ENCODE data around the gene PTPN3. TPM values are rescaled to one million over a fixed set of nuclear protein-coding genes. Genes with fewer than 3 reads are reported as not detected.
A peak's percentile ranks its signal among the peaks of the same experiment; 100 is the strongest.

The PTPN3 gene
- total RNA-seq, 2 experiments from 2014 or later, result 0.02 to 0.27 TPM

DNA sequence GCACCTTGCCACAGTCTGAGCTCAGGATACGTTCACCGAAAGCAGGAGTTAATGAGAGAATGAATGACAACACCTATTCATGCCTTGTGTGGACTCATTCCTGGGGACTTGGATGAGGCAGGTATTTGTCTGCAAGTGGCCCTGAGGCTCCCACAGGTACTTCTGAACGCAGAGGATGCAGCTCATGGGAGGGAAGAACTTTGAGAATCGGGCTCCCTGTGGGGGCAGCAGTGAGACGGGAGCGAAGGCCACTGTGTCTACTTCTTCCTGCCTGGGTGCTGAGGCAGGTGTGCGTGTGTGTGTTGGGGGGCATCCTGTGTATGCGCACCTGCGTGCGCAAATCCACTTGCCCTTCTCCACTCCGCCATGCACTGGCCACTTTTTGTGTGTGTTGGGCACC, 42.2 kb downstream of the PTPN3 start:
- DNase-seq, result no peak
- CTCF ChIA-PET, result interaction anchor here (0.9 to 1.2 kb wide), 2 partner anchors 14 to 15 kb away, joined by 3 to 4 read pairs; no protein-coding TSS in a partner anchor
- H3K36me3 Mint-ChIP-seq (ENCODE audit: low read depth), result no peaks in the 10 kb centered on the region
- H3K27me3 Mint-ChIP-seq (ENCODE audit: low read depth), result peaks cover 25% of the 10 kb centered on the region
- no peak overlapping the region for H3K4me3 Mint-ChIP-seq
- intact Hi-C loops (cut with micrococcal nuclease), result no loop called here
- no peaks in the 10 kb centered on the region for H3K9me3 Mint-ChIP-seq
- H3K27ac Mint-ChIP-seq, result no peak overlapping the region
- H3K4me1 Mint-ChIP-seq (ENCODE audit: low read depth), result no peaks in the 10 kb centered on the region

DNA sequence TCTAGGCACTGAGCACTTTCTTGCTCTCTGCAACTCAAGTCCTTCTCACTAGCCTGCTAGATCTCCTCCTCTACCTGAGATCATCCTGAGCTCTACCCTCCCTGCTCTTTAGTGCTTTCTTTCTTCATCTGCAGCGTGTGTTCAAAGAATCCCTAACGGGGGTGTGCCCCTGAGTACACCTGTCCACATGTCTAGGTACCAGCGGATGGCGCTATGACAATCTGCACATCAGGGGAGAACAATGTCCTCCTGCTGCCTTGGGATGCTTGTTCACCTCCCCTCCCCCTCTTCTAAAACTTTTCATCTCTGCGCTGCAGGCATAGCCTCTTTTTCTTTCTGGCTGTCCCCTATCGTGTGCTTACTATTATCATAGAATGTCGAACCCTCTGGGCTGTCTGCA, 42.7 kb downstream of the PTPN3 start:
- CTCF ChIA-PET, result interaction anchor here (0.9 to 1.2 kb wide), 2 partner anchors 15 kb away, joined by 3 to 4 read pairs; no protein-coding TSS in a partner anchor
- DNase-seq, result no peak
- H3K4me3 Mint-ChIP-seq, result no peak overlapping the region
- H3K9me3 Mint-ChIP-seq, result no peaks in the 10 kb centered on the region
- H3K4me1 Mint-ChIP-seq (ENCODE audit: low read depth), result no peaks in the 10 kb centered on the region
- no peaks in the 10 kb centered on the region for H3K36me3 Mint-ChIP-seq (ENCODE audit: low read depth)
- peaks cover 20% of the 10 kb centered on the region for H3K27me3 Mint-ChIP-seq (ENCODE audit: low read depth)
- no peak overlapping the region for H3K27ac Mint-ChIP-seq
- intact Hi-C loops (cut with micrococcal nuclease), result no loop called here

DNA sequence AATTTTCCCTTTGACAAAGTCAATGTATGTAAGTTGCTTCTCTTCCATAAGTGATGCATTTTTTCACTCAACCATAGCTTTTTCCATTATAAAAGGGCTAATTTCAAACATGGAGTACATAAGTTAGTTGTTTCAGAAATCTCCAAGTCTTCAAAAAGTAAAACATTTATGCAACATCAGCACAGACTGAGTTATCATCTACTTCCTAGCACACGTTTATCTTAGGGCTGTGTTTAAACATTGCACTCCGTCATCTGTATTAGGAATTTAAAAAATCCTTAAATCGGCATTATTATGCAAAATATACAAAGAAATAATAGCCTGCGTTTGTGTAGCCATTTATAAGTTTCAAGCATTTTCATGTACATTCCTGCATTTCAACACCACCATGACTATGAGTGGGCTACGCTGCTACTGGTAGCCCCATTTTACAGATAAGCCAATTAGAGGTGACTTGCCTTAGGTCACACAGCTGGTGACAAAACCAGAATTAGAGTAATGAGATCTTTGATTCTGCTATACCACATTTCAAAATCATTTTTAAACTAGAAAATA, 43.4 kb downstream of the PTPN3 start:
- intact Hi-C loops (cut with micrococcal nuclease), result no loop called here
- no peak overlapping the region for H3K27ac Mint-ChIP-seq
- no peaks in the 10 kb centered on the region for H3K36me3 Mint-ChIP-seq (ENCODE audit: low read depth)
- H3K4me3 Mint-ChIP-seq, result no peak overlapping the region
- DNase-seq, result no peak
- H3K9me3 Mint-ChIP-seq, result no peaks in the 10 kb centered on the region
- H3K27me3 Mint-ChIP-seq (ENCODE audit: low read depth), result peaks cover 15% of the 10 kb centered on the region
- CTCF ChIA-PET, result interaction anchor here (0.6 to 1.2 kb wide), 3 partner anchors 15 to 364 kb away, joined by 3 to 4 read pairs (median 3); no protein-coding TSS in a partner anchor
- H3K4me1 Mint-ChIP-seq (ENCODE audit: low read depth), result no peaks in the 10 kb centered on the region

DNA sequence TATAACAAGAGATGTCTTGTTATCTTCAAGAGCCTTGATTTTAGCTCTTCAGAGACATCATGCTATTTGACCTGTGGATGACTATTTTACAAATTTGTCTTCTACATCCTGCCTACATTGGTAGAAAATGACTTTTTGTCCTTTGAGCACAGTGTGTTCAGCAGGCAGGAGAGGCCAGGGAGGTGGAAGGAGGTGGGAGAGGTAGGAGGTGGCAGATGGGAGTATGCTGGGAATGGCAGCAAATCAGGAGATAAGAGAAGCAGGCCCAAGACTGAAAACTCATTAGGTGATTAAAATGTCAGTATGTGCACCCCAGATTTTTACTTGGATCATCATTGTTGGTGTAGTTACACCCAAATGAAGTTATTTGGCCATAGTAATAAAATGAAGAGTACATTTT, 44.1 kb downstream of the PTPN3 start:
- Mint-ChIP-seq H3K9me3 (no peaks in the 10 kb centered on the region), H3K36me3 (ENCODE audit: low read depth) (no peaks in the 10 kb centered on the region), H3K27ac (no peak overlapping the region), H3K27me3 (ENCODE audit: low read depth) (peaks cover 15% of the 10 kb centered on the region), H3K4me1 (ENCODE audit: low read depth) (no peaks in the 10 kb centered on the region), H3K4me3 (no peak overlapping the region)
- CTCF ChIA-PET, result interaction anchor here (0.6 to 1.3 kb wide), 4 partner anchors 13 to 1036 kb away, joined by 3 to 6 read pairs (median 3); no protein-coding TSS in a partner anchor
- no peak for DNase-seq
- intact Hi-C loops (cut with micrococcal nuclease), result no loop called here

DNA sequence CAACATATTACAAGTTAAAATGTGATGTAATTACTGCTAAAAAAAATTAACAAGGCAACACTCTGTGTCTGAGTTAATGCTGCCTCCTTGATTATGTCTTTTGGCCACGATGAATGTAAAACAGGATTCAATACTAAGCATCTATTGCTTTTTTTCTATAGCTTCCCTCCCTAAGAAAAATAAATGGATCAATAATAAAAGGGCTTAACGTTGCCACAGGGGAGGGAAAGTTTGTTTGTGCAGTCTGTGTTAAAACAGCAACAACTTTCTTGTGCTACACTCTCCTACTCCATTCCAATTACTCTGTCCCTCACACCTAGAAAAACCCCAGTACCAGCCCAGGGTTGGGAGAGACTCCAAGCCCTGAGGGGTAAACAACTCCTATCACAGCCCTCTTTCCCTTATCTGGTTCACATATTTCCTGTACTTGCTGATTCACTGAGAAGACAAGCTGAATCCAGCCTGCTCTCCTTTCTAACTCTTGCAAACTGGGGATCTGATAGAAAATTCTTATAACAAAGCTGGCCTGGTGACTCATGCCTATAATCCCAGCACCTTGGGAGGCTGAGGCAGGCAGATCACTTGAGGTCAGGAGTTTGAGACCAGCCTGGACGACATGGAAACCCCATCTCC, 44.8 kb downstream of the PTPN3 start:
- DNase-seq, result no peak
- CTCF ChIA-PET, result interaction anchor here (0.6 to 1.3 kb wide), 3 partner anchors 14 to 190 kb away, joined by 3 to 6 read pairs (median 3); no protein-coding TSS in a partner anchor
- no peak overlapping the region for H3K27ac Mint-ChIP-seq
- H3K27me3 Mint-ChIP-seq (ENCODE audit: low read depth), result peaks cover 15% of the 10 kb centered on the region
- H3K36me3 Mint-ChIP-seq (ENCODE audit: low read depth), result no peaks in the 10 kb centered on the region
- intact Hi-C loops (cut with micrococcal nuclease), result no loop called here
- no peak overlapping the region for H3K4me3 Mint-ChIP-seq
- H3K4me1 Mint-ChIP-seq (ENCODE audit: low read depth), result peaks cover under 1% of the 10 kb centered on the region
- no peaks in the 10 kb centered on the region for H3K9me3 Mint-ChIP-seq

DNA sequence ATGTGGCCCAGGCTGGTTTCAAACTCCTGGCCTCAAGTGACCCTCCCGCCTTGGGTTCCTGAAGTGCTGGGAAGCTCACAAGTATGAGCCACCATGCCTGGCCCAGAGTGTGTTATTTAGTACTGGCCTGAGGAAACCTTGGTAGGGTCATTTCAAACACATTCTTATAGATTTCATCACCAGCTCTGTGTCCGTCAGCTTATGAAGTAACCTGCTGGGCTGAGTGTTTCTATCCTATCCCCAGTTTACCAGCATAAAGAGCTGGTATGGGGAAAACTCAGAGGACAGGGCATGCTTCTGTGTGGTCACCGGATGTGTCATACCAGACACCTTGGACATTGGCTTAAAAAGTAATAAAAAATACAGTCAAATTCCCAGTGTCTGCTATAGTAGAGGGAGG, 45.3 kb downstream of the PTPN3 start:
- peaks cover 6% of the 10 kb centered on the region for H3K4me1 Mint-ChIP-seq (ENCODE audit: low read depth)

DNA sequence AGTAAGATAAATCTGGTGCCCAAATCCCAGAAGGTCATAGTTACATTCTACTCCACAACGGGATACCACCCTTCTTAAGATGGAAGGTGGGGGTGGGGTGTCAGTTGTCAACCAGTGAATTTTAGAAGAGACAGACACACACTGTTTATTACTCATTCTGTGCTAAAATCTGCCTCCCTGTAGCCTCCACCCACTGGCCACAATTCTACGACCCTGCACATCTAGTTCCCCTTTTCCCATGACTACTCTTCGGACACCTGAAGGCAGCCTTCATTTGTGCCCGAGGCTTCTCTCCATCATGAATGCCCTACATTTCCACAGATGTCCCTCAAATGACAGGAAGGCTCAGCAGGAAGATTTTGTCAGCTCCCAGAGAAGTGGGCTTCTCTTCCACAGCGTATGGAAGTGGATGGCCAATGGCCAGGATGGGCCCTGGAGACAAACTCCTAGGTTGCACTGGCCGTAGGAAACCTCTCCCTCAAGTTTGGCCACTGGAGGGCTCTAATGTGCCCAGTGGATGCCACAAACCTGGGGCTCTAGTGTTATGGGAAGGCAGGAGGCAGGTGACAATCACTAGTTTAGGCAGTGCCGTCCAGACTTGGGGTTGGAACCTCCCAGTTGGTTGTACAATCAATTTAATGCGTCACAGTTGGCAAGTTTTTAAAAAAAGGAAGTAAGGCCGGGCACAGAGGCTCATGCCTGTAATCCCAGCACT, 46.6 kb downstream of the PTPN3 start:
- Mint-ChIP-seq H3K9me3 (no peaks in the 10 kb centered on the region), H3K36me3 (ENCODE audit: low read depth) (no peaks in the 10 kb centered on the region), H3K27ac (no peak overlapping the region), H3K4me3 (no peak overlapping the region), H3K27me3 (ENCODE audit: low read depth) (peaks cover 15% of the 10 kb centered on the region), H3K4me1 (ENCODE audit: low read depth) (peaks cover 15% of the 10 kb centered on the region)
- intact Hi-C loops (cut with micrococcal nuclease), result no loop called here
- DNase-seq, result no peak
- CTCF ChIA-PET, result interaction anchor here (0.6 to 2.8 kb wide), 4 partner anchors 11 to 177 kb away, joined by 3 to 9 read pairs (median 4); no protein-coding TSS in a partner anchor

More for the DNA sequence above, 45.3 kb downstream of the PTPN3 start:
- peaks cover 15% of the 10 kb centered on the region for H3K27me3 Mint-ChIP-seq (ENCODE audit: low read depth)
- no peaks in the 10 kb centered on the region for H3K36me3 Mint-ChIP-seq (ENCODE audit: low read depth)
- intact Hi-C loops (cut with micrococcal nuclease), result no loop called here
- H3K27ac Mint-ChIP-seq, result no peak overlapping the region
- DNase-seq, result no peak
- H3K9me3 Mint-ChIP-seq, result no peaks in the 10 kb centered on the region
- no peak overlapping the region for H3K4me3 Mint-ChIP-seq
- CTCF ChIA-PET, result interaction anchor here (1.3 kb wide), 1 partner anchor 15 kb away, joined by 6 read pairs; no protein-coding TSS in a partner anchor

DNA sequence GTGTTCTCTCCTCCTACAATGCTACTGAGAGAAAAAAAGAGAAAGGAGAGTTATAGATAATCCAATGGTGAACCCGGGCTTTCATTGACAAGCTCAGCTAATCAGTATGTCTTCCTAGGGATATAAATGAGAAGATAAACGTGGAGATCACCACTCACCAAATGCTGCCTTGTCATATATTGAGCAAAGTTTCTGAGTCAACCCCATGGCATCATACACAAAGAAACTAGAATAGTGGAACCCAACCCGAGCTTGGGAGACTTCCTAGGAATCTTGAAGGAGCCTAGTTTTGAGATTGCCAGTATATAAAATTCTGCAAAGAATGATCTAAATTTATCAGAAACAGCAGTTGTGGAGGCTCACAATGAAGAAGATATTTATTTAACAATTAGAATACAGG, 47.8 kb downstream of the PTPN3 start:
- peaks cover 15% of the 10 kb centered on the region for H3K4me1 Mint-ChIP-seq (ENCODE audit: low read depth)
- H3K27me3 Mint-ChIP-seq (ENCODE audit: low read depth), result peaks cover 12% of the 10 kb centered on the region
- no peaks in the 10 kb centered on the region for H3K9me3 Mint-ChIP-seq
- no peaks in the 10 kb centered on the region for H3K36me3 Mint-ChIP-seq (ENCODE audit: low read depth)
- no peak overlapping the region for H3K4me3 Mint-ChIP-seq
- DNase-seq, result no peak
- intact Hi-C loops (cut with micrococcal nuclease), result no loop called here
- H3K27ac Mint-ChIP-seq, result no peak overlapping the region
- CTCF ChIA-PET, result interaction anchor here (0.6 to 2.8 kb wide), 3 partner anchors 8 to 478 kb away, joined by 3 to 9 read pairs (median 4); no protein-coding TSS in a partner anchor

DNA sequence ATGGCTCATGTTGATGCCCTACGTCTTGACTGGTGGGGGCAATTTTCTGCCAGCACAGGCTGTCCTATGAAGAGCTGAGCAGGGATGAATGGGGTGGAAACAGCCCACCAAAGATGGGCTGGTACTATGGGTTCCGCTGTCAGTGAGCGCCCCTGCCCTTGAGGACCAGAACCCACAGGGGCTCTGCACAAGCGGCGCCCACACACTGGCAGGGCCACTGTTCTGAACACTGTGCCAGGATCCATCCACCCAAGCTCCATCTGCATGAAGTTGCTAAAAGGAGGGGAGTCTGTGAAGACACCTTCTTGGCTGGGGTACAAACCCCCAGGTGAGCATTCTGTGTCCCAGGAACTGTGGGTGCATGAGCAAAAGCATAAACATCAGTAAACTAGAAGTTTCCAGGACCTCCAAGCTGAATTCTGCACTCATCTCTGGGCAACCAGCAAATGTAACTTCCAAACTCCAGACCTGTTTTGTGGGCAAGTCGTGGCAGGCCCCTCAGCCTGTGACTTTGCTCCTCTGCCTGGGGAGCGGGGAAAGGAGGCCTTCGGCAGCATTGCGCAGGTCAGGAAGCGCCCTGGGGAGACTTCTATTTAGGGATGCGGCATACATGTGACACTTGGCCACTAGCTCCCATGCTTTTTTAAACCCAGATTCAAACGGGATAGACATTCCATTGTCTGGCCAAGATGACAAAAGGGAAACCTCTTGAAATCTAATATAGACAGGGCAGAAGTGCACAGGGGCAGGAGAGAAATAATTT, 48.9 kb downstream of the PTPN3 start:
- no peak for DNase-seq
- Mint-ChIP-seq H3K4me3 (no peak overlapping the region), H3K9me3 (no peaks in the 10 kb centered on the region), H3K27me3 (ENCODE audit: low read depth) (peaks cover 9% of the 10 kb centered on the region), H3K4me1 (ENCODE audit: low read depth) (peaks cover 15% of the 10 kb centered on the region), H3K27ac (no peak overlapping the region), H3K36me3 (ENCODE audit: low read depth) (no peaks in the 10 kb centered on the region)
- CTCF ChIA-PET, result interaction anchor here (0.6 to 2.8 kb wide), 3 partner anchors 8 to 20 kb away, joined by 3 to 19 read pairs (median 9); no protein-coding TSS in a partner anchor
- intact Hi-C loops (cut with micrococcal nuclease), result loop anchor here (10.0 kb wide), 1 partner anchor 436 kb away; no protein-coding TSS in a partner anchor

DNA sequence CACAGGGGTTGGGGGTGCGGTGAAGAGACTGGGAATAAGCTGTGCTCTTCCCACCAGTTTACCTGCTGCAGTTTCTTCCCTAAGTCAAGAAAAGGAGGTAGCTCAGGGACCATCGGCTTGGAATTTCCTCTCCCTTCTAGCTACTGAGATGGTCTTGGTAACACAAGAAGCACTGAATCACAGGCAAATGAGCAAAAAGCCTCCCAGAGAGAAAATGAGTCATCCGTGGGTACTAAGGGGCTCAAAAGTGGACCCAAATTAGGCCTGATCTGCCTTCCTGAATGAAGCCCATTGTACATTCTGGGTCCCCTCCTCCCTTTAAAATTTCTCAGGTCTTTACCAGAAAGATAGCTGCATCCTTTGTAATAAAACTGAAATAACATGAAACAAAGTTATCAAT, 49.9 kb downstream of the PTPN3 start:
- DNase-seq, result no peak
- Mint-ChIP-seq H3K27ac (no peak overlapping the region), H3K4me1 (ENCODE audit: low read depth) (peaks cover 15% of the 10 kb centered on the region), H3K27me3 (ENCODE audit: low read depth) (peaks cover 5% of the 10 kb centered on the region), H3K36me3 (ENCODE audit: low read depth) (no peaks in the 10 kb centered on the region), H3K9me3 (no peaks in the 10 kb centered on the region), H3K4me3 (no peak overlapping the region)
- intact Hi-C loops (cut with micrococcal nuclease), result loop anchor here (10.0 kb wide), 1 partner anchor 437 kb away; no protein-coding TSS in a partner anchor
- CTCF ChIA-PET, result interaction anchor here (1.3 to 2.2 kb wide), 2 partner anchors 13 to 21 kb away, joined by 3 to 19 read pairs; no protein-coding TSS in a partner anchor

DNA sequence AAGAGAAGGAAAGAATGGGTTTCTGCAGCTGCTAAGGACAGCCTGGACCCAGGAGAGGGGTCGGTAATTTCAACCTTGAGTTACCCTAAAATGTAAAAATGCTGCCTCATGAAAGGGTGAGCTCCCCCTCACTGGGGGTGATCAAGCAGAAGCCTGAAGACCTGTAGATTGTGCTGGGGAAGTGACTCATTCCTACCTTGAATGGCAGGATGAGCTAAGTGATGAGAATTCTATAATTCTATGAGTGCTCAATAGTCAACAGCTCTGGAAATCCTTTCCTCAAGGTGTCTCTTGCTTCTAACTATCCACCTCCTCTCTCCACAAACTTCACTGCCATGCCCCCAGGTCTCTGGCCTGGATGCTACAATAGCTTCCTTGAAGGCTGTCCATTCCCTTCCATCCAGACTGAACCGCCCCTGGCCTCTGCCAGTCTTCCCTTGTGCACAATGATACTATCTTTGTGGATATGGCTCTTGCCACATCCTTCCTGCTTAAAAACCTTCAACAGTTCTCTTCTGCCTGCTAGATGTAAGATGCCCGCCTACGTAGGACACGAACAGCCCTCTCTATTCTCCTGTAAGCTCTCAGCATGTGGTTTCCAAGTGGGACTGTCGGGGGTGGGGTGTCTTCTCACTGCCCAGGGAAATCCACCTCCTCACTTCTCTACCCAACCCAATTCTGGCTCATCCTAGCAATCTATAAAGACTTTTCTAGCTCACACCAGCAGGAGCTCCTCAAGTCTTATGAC, 50.6 kb downstream of the PTPN3 start:
- no peak overlapping the region for H3K4me3 Mint-ChIP-seq
- peak; percentile 16 for DNase-seq
- H3K27ac Mint-ChIP-seq, result no peak overlapping the region
- peaks cover 5% of the 10 kb centered on the region for H3K27me3 Mint-ChIP-seq (ENCODE audit: low read depth)
- intact Hi-C loops (cut with micrococcal nuclease), result loop anchor here (10.0 kb wide), 1 partner anchor 437 kb away; no protein-coding TSS in a partner anchor
- CTCF ChIA-PET, result interaction anchor here (1.3 to 2.2 kb wide), 2 partner anchors 13 to 22 kb away, joined by 3 to 19 read pairs; no protein-coding TSS in a partner anchor
- H3K9me3 Mint-ChIP-seq, result no peaks in the 10 kb centered on the region
- peaks cover 15% of the 10 kb centered on the region for H3K4me1 Mint-ChIP-seq (ENCODE audit: low read depth)
- H3K36me3 Mint-ChIP-seq (ENCODE audit: low read depth), result no peaks in the 10 kb centered on the region

All from activated naive CD4-positive, alpha-beta T cell treated with anti-CD3 and anti-CD28 coated beads for 36 hours (primary cell).